Inferior parietal cortex (tissue), 1 donor: ENCODE results near the gene TCTN1.

Experiments
- DNase-seq: peaks from one replicate; pipeline ENCODE4 v3.0.0-alpha.2; 2016; ENCODE audit errors: extremely low spot score

The TCTN1 gene

GRCh38 chr12:110680032-110680431, 66.1 kb downstream of the TCTN1 start:
- DNase-seq = no peak

DNA sequence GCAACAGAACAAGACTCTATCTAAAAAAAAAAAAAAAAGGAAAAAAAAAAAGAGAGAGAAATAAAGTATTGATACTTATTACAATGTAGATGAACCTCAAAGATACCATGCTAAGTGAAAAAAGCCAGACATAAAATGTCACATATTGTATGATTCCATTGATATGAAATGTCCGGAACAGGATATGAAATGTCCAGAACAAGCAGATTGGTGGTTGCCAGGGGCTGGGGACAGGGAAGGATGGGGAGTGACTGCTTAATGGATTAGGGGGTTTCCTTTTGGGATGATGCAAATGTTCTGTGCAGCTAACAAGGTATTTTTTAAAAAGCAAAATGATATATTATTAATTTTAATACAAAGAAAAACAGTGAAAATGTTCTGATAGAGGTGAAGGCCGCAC, 70.0 kb downstream of the TCTN1 start:
- DNase-seq = no peak

DNA sequence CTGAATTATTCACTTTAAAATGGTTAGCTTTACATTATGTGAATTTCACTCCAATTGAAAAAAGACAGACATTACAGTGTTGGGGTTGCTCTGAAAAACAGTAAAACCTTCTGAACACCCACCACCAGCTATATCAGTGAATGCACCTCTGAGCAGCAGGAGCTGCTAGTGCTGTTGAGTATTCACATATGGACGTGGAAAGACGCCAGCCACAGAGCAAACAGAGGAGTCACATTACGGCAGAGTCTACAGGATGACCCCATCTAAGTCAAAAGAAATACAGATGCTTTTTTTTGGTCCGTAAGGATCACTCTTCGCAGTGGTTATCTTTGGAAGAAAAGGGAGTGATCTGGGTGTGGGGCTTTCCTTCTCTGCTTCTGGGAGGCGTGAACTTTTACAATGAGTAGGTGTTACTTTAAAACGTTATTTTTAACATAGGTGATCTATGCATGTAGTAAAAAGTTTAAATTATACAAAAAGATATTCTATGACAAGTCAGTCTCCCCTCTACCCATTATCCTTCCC, 70.4 kb downstream of the TCTN1 start:
- no peak for DNase-seq

DNA sequence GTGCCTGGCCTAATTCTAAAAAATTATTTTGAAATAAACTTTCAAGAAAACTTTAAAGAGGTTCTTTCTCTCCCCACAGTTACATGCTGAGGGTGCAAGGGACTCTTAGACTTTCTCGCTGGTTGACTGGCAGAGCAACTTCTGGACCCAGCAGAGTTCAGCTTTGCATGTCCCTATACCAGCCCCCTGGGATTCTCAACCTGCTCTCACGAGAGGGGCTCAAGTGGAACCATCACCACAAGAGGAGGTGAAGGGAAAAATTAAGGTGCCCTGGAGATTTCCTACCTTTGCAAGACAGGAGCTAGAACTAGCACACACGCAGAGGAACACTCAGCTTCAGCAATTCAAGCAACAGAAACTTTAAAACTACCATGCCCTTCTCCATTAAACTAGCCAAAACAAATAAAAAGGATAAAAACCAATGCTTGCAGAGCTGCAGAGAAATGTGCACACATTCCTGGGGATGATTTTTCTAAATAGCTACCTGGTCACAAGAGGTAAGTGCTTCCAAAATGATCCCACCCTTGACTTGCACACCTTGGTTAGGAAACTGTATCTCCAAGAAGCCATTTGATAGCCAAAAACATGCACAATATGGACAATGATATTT, 72.5 kb downstream of the TCTN1 start:
- DNase-seq = no peak

DNA sequence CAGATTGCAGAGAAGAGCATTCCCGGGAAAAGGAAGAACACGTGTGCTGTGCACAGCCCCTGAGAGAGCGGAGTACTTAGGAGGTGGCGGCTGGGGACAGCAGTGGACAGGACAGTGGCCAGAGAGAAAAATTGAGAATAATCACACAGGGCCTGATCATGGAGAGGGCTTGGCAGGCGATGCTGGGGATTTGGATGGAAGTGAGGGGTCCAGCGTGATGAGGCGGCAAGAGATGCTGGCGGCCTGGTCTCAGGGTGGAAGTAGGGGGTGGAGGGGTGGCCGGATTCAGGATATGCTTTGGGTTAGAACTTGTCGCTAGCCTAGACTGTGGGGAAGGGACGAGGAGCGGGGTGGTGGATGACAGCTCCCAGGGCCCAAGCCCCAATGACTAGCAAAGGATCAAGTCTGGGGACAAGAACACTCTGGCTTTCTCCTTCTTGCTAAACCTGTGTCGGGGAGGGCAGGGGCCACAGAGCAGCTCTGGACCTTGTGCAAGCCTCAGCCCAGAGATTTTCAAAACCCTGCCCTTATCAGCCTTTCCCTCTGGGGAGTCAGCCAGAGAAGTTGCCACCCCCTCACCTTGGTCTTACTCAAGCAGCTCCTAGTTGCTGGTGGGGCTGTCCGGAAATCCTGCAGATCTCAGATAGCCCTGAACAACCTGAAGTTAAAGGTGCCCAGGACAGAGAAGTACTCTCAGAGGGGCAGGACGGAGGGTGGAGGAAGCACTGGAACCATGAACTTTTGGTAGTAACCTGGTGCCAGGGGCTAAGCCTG, 73.7 kb downstream of the TCTN1 start:
- DNase-seq = no peak

- no peak for DNase-seq
Measured at GRCh38 chr12:110688446-110689280, 74.7 kb downstream of the TCTN1 start, which contains the start of gene HVCN1. Gene HVCN1 (minus strand): TSS chr12:110689115. CDS start chr12:110683245, 5,870 bp downstream.

GRCh38 chr12:110689281-110690126, 75.6 kb downstream of the TCTN1 start:
- DNase-seq = no peak

- DNase-seq = no peak
Measured at GRCh38 chr12:110690127-110690430, 76.2 kb downstream of the TCTN1 start.

DNA sequence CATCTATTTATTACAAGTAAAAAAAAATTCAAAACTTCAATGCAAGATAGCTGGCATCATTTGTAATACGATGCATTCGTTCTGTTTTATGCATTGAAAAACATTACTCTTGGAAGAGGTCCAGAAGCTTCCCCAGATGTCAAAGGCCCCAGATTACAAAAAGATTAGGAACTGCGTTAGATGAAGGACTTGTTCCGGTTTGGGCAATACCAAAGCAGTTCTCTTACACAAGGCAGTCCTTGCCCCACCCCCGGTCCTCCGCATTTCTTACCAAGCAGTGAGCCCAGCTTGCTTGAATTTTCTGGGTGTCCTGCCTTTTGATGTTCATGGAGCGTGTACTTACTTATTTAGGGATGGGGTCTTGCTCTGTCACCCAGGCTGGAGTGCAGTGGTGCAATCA, 79.8 kb downstream of the TCTN1 start:
- DNase-seq = no peak

- DNase-seq = no peak
Measured at GRCh38 chr12:110694330-110694901, 80.5 kb downstream of the TCTN1 start.

DNA sequence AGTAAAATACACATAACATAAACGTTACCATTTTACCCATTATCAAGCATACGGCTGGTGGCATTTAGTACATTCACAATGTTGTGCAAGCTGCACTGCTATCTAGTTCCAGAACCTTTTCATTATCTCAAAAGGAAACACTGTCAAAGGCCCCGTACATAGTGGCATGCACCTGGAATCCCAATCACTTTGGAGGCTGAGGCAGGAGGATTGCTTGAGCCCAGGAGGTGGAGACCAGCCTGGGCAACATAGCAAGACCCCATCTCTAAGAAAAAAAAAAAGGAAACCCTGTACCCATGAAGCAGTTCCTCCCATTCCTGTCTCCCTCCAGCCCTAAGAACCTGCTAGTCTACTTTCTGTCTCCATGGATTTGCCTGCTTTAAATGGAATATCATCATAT, 82.4 kb downstream of the TCTN1 start:
- DNase-seq = no peak

DNA sequence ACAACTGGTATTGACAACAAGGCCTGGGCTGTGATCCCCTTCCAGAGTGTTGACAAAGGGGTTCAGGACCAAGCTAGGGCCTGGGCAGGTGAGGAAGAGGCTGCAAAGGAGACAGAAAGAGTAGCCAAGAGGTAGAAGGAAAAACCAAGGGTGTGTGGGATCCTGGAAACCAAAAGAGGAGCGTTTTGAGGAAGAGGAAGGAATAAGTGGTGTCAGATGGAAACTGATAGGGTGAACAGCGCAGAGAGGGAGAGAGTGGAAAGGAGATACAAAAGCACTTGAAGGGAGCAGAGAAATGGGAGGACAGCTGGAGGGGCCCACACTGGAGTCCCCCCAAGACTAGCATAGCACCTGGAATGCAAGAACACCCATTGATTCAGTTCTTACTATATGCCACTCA, 83.3 kb downstream of the TCTN1 start:
- DNase-seq = no peak

- peak; percentile 61 for DNase-seq
Measured at GRCh38 chr12:110698171-110698902, 84.4 kb downstream of the TCTN1 start.
